HEK293 (cell line): Measurements from ENCODE around the gene COA5.

Source experiments
- CTCF ChIA-PET: fragments of 350-600 bp; formaldehyde crosslinking; extraction: SDS; loops from one replicate; lab custom pipeline; 2021; ENCODE audit warnings: antibody characterized with exemption; lab: Yijun Ruan, JAX
- POLR2A ChIA-PET: fragments of 300-600 bp; formaldehyde crosslinking; extraction: SDS; loops from one replicate; lab custom pipeline; 2020; ENCODE audit warnings: antibody characterized with exemption, inconsistent platforms; lab: Yijun Ruan, JAX
- H3K27ac ChIP-seq: fragments of 200-500 bp; sonication (Bioruptor generic); 2 replicates; pipeline ENCODE4 v1.5.1; 2014; ENCODE audit warnings: low read depth, low read length, control low read depth, inconsistent platforms; ENCODE audit errors: extremely low read depth
- H3K36me3 ChIP-seq, 2 experiments: fragments of 200-500 bp in 1 of 2; sonication (Bioruptor generic) in 1 of 2; 1 replicate in 1 of 2; 2 replicates in 1 of 2; pipeline ENCODE4 v1.5.1; 2014 to 2017; ENCODE audit warnings: inconsistent platforms in 2 of 2, low read length in 2 of 2; ENCODE audit not compliant: control insufficient read depth in 2 of 2, insufficient read depth in 1 of 2
- H3K4me1 ChIP-seq: fragments of 200-500 bp; sonication (Bioruptor generic); 2 replicates; pipeline ENCODE4 v1.5.1; 2014; ENCODE audit warnings: mild to moderate bottlenecking, low read length, inconsistent platforms; ENCODE audit not compliant: control insufficient read depth, insufficient read depth
- H3K4me3 ChIP-seq: 2 replicates; pipeline ENCODE4 v1.5.1; 2011; ENCODE audit warnings: low read depth, mild to moderate bottlenecking, control low read depth, low read length, moderate library complexity
- H3K9me3 ChIP-seq: fragments of 200-500 bp; sonication (Bioruptor generic); 2 replicates; pipeline ENCODE4 v1.5.1; 2014; ENCODE audit warnings: low read depth, low read length, inconsistent platforms; ENCODE audit not compliant: control insufficient read depth, insufficient read depth
- GFI1B ChIP-seq: fragments of 450-650 bp; formaldehyde crosslinking; IDR thresholded peaks from 2 replicates; pipeline ENCODE4 v1.5.1; 2016; ENCODE audit warnings: missing biosample characterization, missing genetic modification characterization
- HOXC10 ChIP-seq: sonication (generic); formaldehyde crosslinking; IDR thresholded peaks from 2 replicates; pipeline ENCODE4 v1.8.1; 2023; ENCODE audit warnings: mild to moderate bottlenecking, missing genetic modification reagents
- KLF8 ChIP-seq: fragments of 450-650 bp; formaldehyde crosslinking; IDR thresholded peaks from 2 replicates; pipeline ENCODE4 v1.5.1; 2016; ENCODE audit warnings: missing biosample characterization, missing genetic modification characterization
- KLF9 ChIP-seq: fragments of 450-650 bp; formaldehyde crosslinking; IDR thresholded peaks from 2 replicates; pipeline ENCODE4 v1.5.1; 2016; ENCODE audit warnings: missing biosample characterization, missing genetic modification characterization, low read depth
- MZF1 ChIP-seq: fragments of 450-650 bp; formaldehyde crosslinking; IDR thresholded peaks from 2 replicates; pipeline ENCODE4 v1.5.1; 2017; ENCODE audit warnings: missing biosample characterization, missing genetic modification characterization, borderline replicate concordance
- OVOL3 ChIP-seq: fragments of 450-650 bp; formaldehyde crosslinking; IDR thresholded peaks from 2 replicates; pipeline ENCODE4 v1.5.1; 2016; ENCODE audit warnings: missing biosample characterization, missing genetic modification characterization
- ZBTB21 ChIP-seq: fragments of 450-650 bp; formaldehyde crosslinking; IDR thresholded peaks from 2 replicates; pipeline ENCODE4 v1.5.1; 2017; ENCODE audit warnings: missing biosample characterization, missing genetic modification characterization
- ZNF121 ChIP-seq: fragments of 450-650 bp; formaldehyde crosslinking; IDR thresholded peaks from 2 replicates; pipeline ENCODE4 v1.5.1; 2016; ENCODE audit warnings: missing biosample characterization, missing genetic modification characterization
- ZNF239 ChIP-seq: fragments of 450-650 bp; formaldehyde crosslinking; IDR thresholded peaks from 2 replicates; pipeline ENCODE4 v1.5.1; 2016; ENCODE audit warnings: missing biosample characterization, missing genetic modification characterization
- ZNF292 ChIP-seq: fragments of 450-650 bp; formaldehyde crosslinking; IDR thresholded peaks from 2 replicates; pipeline ENCODE4 v1.5.1; 2016; ENCODE audit warnings: low read depth, missing biosample characterization, missing genetic modification characterization, borderline replicate concordance
- ZNF324 ChIP-seq: fragments of 450-650 bp; formaldehyde crosslinking; IDR thresholded peaks from 2 replicates; pipeline ENCODE4 v1.5.1; 2016; ENCODE audit warnings: missing biosample characterization, missing genetic modification characterization
- ZNF555 ChIP-seq: fragments of 450-650 bp; formaldehyde crosslinking; conservative IDR thresholded peaks from 2 replicates; pipeline ENCODE4 v1.5.1; 2017; ENCODE audit warnings: missing biosample characterization, mild to moderate bottlenecking, missing genetic modification characterization, inconsistent platforms
- ZNF561 ChIP-seq: fragments of 450-650 bp; IDR thresholded peaks from 2 replicates; pipeline ENCODE4 v1.5.1; 2018; ENCODE audit warnings: missing biosample characterization, missing genetic modification characterization, borderline replicate concordance
- ZNF571 ChIP-seq: fragments of 450-650 bp; formaldehyde crosslinking; IDR thresholded peaks from 2 replicates; pipeline ENCODE4 v1.5.0; 2017; ENCODE audit warnings: missing biosample characterization, missing genetic modification characterization
- ZNF585B ChIP-seq: fragments of 450-650 bp; formaldehyde crosslinking; IDR thresholded peaks from 2 replicates; pipeline ENCODE4 v1.5.1; 2016; ENCODE audit warnings: missing biosample characterization, missing genetic modification characterization
- ZNF610 ChIP-seq: fragments of 450-650 bp; formaldehyde crosslinking; IDR thresholded peaks from 2 replicates; pipeline ENCODE4 v1.5.1; 2016; ENCODE audit warnings: missing biosample characterization, missing genetic modification characterization, borderline replicate concordance
- ZNF621 ChIP-seq: fragments of 450-650 bp; formaldehyde crosslinking; IDR thresholded peaks from 2 replicates; pipeline ENCODE4 v1.5.1; 2017; ENCODE audit warnings: missing biosample characterization, missing genetic modification characterization
- ZNF623 ChIP-seq: fragments of 450-650 bp; formaldehyde crosslinking; IDR thresholded peaks from 2 replicates; pipeline ENCODE4 v1.5.1; 2016; ENCODE audit warnings: missing biosample characterization, missing genetic modification characterization
- ZNF658 ChIP-seq: fragments of 450-650 bp; formaldehyde crosslinking; IDR thresholded peaks from 2 replicates; pipeline ENCODE4; 2016; ENCODE audit warnings: missing biosample characterization, missing genetic modification characterization
- ZSCAN16 ChIP-seq: fragments of 450-650 bp; formaldehyde crosslinking; IDR thresholded peaks from 2 replicates; pipeline ENCODE4 v1.5.1; 2016; ENCODE audit warnings: missing biosample characterization, missing genetic modification characterization
- TF ChIP-seq, protein P1 (sequence below): fragments of 450-650 bp; formaldehyde crosslinking; IDR thresholded peaks from 2 replicates; pipeline ENCODE4 v1.5.1; 2017; ENCODE audit warnings: missing biosample characterization, mild to moderate bottlenecking, missing genetic modification characterization, moderate library complexity
- TF ChIP-seq, protein P2 (sequence below): fragments of 450-650 bp; formaldehyde crosslinking; IDR thresholded peaks from 2 replicates; pipeline ENCODE4 v1.5.1; 2016; ENCODE audit warnings: missing biosample characterization, missing genetic modification characterization
- TF ChIP-seq, protein P3 (sequence below): fragments of 450-650 bp; formaldehyde crosslinking; IDR thresholded peaks from 2 replicates; pipeline ENCODE4 v1.5.1; 2016; ENCODE audit warnings: missing biosample characterization, missing genetic modification characterization

The COA5 gene

DNA sequence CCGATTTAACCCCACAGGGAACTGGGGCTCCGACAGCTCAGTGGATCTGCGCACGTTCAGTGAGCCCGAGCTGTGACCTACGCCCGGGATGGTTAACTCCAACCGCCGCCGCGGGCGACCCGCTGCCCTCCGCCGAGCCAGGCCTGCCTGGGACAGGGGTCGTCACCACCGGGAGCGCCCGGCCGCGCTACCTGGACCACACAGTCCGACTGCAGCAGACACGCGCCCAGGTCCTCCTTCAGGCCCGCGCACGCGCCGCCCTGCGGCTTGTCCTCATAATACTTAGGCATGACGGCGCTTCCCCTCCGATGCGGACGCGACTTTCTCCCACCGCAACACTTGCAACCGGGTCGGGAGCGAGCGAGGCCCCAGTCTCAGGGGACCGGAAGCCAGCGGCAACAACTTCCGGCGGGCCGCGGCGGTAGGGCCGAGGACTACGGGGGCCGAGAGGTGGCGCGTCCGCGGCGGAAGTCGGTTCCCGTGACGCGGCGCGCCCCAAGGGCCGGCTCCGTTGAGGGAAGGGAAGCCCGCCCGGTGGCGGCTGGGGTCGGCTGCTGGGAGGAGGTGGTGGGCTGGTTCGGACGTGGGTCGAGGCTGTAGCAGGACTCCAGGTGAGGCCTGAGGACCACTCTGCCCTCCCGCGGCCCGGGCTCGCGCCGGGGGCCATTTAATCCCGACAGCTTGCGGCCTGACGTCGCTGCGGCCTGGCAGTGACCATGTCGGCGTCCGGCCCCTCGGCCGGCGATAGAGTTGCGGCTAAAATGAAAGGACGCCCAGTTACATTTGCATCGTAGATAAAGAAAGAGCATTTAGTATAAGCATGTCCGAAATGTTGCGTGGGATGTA, at the start of gene COA5, which contains the start of gene UNC50 (continued):
- TF ChIP-seq KLF8 (tag by site-specific recombination): peak; percentile 69; the same call in 1 of the 2 replicates
- TF ChIP-seq, protein P1, sequence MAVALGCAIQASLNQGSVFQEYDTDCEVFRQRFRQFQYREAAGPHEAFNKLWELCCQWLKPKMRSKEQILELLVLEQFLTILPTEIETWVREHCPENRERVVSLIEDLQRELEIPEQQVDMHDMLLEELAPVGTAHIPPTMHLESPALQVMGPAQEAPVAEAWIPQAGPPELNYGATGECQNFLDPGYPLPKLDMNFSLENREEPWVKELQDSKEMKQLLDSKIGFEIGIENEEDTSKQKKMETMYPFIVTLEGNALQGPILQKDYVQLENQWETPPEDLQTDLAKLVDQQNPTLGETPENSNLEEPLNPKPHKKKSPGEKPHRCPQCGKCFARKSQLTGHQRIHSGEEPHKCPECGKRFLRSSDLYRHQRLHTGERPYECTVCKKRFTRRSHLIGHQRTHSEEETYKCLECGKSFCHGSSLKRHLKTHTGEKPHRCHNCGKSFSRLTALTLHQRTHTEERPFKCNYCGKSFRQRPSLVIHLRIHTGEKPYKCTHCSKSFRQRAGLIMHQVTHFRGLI (tag by site-specific recombination): no peak
- TF ChIP-seq MZF1 (tag by site-specific recombination): no peak
- TF ChIP-seq, protein P2, sequence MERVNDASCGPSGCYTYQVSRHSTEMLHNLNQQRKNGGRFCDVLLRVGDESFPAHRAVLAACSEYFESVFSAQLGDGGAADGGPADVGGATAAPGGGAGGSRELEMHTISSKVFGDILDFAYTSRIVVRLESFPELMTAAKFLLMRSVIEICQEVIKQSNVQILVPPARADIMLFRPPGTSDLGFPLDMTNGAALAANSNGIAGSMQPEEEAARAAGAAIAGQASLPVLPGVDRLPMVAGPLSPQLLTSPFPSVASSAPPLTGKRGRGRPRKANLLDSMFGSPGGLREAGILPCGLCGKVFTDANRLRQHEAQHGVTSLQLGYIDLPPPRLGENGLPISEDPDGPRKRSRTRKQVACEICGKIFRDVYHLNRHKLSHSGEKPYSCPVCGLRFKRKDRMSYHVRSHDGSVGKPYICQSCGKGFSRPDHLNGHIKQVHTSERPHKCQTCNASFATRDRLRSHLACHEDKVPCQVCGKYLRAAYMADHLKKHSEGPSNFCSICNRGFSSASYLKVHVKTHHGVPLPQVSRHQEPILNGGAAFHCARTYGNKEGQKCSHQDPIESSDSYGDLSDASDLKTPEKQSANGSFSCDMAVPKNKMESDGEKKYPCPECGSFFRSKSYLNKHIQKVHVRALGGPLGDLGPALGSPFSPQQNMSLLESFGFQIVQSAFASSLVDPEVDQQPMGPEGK: peak; percentile 88
- TF ChIP-seq ZNF585B (tag by site-specific recombination): no peak
- TF ChIP-seq, all 188 proteins: peak for 48

DNA sequence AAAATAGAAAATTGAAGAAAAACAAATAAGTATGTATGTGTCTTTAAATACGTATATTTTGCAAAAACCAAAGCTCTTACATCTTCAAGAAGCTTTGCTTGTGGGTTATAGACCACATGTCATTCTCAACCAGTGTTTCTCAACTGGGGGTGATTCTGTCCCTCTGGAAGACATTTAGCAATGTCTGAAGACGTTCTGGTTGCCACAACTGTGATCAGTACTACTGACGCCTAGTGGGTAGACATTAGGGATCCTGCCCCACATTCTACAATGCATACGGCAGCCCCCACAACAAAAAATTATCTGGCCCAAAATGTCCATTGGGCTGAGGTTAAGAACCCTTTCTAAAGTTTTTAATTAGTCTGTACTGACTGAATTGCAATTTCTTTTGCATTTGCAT, 48.5 kb upstream of the COA5 start:
- TF ChIP-seq ZNF623 (tag by site-specific recombination): no peak
- TF ChIP-seq, protein P3, sequence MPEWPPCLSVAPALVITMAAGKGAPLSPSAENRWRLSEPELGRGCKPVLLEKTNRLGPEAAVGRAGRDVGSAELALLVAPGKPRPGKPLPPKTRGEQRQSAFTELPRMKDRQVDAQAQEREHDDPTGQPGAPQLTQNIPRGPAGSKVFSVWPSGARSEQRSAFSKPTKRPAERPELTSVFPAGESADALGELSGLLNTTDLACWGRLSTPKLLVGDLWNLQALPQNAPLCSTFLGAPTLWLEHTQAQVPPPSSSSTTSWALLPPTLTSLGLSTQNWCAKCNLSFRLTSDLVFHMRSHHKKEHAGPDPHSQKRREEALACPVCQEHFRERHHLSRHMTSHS: no peak
- TF ChIP-seq ZNF561: no peak
- TF ChIP-seq ZNF555 (tag by site-specific recombination): no peak
- TF ChIP-seq ZSCAN16 (tag by site-specific recombination): no peak
- no peak for TF ChIP-seq ZNF571 (tag by site-specific recombination)
- TF ChIP-seq ZNF621: no peak
- no peak for TF ChIP-seq HOXC10
- TF ChIP-seq ZNF658 (tag by site-specific recombination): no peak
- TF ChIP-seq ZNF121 (tag by site-specific recombination): no peak
- no peak for TF ChIP-seq GFI1B (tag by site-specific recombination)
- TF ChIP-seq ZNF292 (tag by site-specific recombination): no peak
- no peak for TF ChIP-seq KLF9
- no peak for TF ChIP-seq OVOL3 (tag by site-specific recombination)
- no peak for TF ChIP-seq ZBTB21
- TF ChIP-seq ZNF610 (tag by site-specific recombination): no peak
- TF ChIP-seq ZNF239 (tag by site-specific recombination): no peak
- TF ChIP-seq ZNF324: no peak
- Histone ChIP-seq H3K4me3 (no peak overlapping the region), H3K36me3 (no peaks in the 10 kb centered on the region), H3K4me1 (no peaks in the 10 kb centered on the region), H3K27ac (no peak overlapping the region), H3K9me3 (no peaks in the 10 kb centered on the region)
- ChIA-PET POLR2A (no interaction called here), CTCF (interaction anchor here (0.5 to 1.9 kb wide), 4 partner anchors 11 to 523 kb away, joined by 3 to 6 read pairs (median 5); no protein-coding TSS in a partner anchor)
